ENCODE results near the gene HNF4A. TPM values are rescaled to one million over a fixed set of nuclear protein-coding genes. Genes with fewer than 3 reads are reported as not detected.

HNF4A gene
- total and polyA plus RNA-seq, 2 of the 13 experiments (the other 11 are each of a cell fraction or from before 2014, with no cell fraction given), result 80.9 to 169 TPM

GRCh38 chr20:44418069-44418905, 62.8 kb downstream of the HNF4A start (continued):
- TF ChIP-seq REPIN1 (CRISPR knock-in tag; IDR thresholded peaks at IDR 0.05; ENCODE audit: borderline replicate concordance, low read depth), result peak; percentile 57
- TF ChIP-seq ZNF234 (CRISPR knock-in tag; conservative IDR thresholded peaks at IDR 0.05), result 0 out of 2 replicates have a peak, but pooled peaks have one; percentile 57
- TF ChIP-seq ZNF773 (CRISPR knock-in tag; IDR thresholded peaks at IDR 0.05; ENCODE audit: borderline replicate concordance), result no peak
- TF ChIP-seq AFF4 (CRISPR knock-in tag; IDR thresholded peaks at IDR 0.05), result 0 out of 2 replicates have a peak, but pooled peaks have one; percentile 31
- peak; percentile 85 for TF ChIP-seq FOSL2 (CRISPR knock-in tag; IDR thresholded peaks at IDR 0.05)
- 0 out of 2 replicates have a peak, but pooled peaks have one; percentile 60 for TF ChIP-seq ZSCAN5A (CRISPR knock-in tag; IDR thresholded peaks at IDR 0.05; ENCODE audit: borderline replicate concordance)
- TF ChIP-seq TOPORS (CRISPR knock-in tag; IDR thresholded peaks at IDR 0.05), result peak; percentile 61; the same call in 1 of the 2 replicates
- peak; percentile 71 for TF ChIP-seq FOXA3 (CRISPR knock-in tag; IDR thresholded peaks at IDR 0.05)
- TF ChIP-seq FOXP1 (IDR thresholded peaks at IDR 0.05), result no peak
- TF ChIP-seq FOXP1 (CRISPR knock-in tag; IDR thresholded peaks at IDR 0.05), result peak; percentile 18; the same call in 1 of the 2 replicates
